ENCODE data around the gene HAL.

The HAL gene

GRCh38 chr12:96029826-96030225, 33.7 kb upstream of the HAL start:
- Mint-ChIP-seq H3K4me3 (no peak overlapping the region), H3K27me3 (no peaks in the 10 kb centered on the region), H3K9me3 (no peaks in the 10 kb centered on the region), H3K27ac (no peak overlapping the region), H3K36me3 (ENCODE audit: low read depth) (peaks cover 28% of the 10 kb centered on the region), H3K4me1 (ENCODE audit: low read depth) (peaks cover 29% of the 10 kb centered on the region)

GRCh38 chr12:96028538-96028937, 32.4 kb upstream of the HAL start:
- Mint-ChIP-seq H3K4me1 (ENCODE audit: low read depth) (peaks cover 29% of the 10 kb centered on the region), H3K9me3 (no peaks in the 10 kb centered on the region), H3K4me3 (no peak overlapping the region), H3K27me3 (no peaks in the 10 kb centered on the region), H3K36me3 (ENCODE audit: low read depth) (peaks cover 34% of the 10 kb centered on the region), H3K27ac (no peak overlapping the region)

GRCh38 chr12:96026331-96026730, 30.2 kb upstream of the HAL start:
- H3K4me1 Mint-ChIP-seq (ENCODE audit: low read depth) = peaks cover 23% of the 10 kb centered on the region

GRCh38 chr12:96025518-96025917, 29.4 kb upstream of the HAL start:
- H3K27ac Mint-ChIP-seq = no peak overlapping the region

More at GRCh38 chr12:96026331-96026730, 30.2 kb upstream of the HAL start:
- Mint-ChIP-seq H3K27ac (no peak overlapping the region), H3K4me3 (no peak overlapping the region), H3K36me3 (ENCODE audit: low read depth) (peaks cover 39% of the 10 kb centered on the region), H3K27me3 (no peaks in the 10 kb centered on the region), H3K9me3 (no peaks in the 10 kb centered on the region)

GRCh38 chr12:96020314-96021003, 24.3 kb upstream of the HAL start:
- Mint-ChIP-seq H3K4me1 (ENCODE audit: low read depth) (peaks cover 6% of the 10 kb centered on the region), H3K9me3 (no peaks in the 10 kb centered on the region), H3K27ac (no peak overlapping the region), H3K27me3 (no peaks in the 10 kb centered on the region), H3K36me3 (ENCODE audit: low read depth) (peaks cover 40% of the 10 kb centered on the region), H3K4me3 (no peak overlapping the region)

More at GRCh38 chr12:96025518-96025917, 29.4 kb upstream of the HAL start:
- Mint-ChIP-seq H3K36me3 (ENCODE audit: low read depth) (peaks cover 39% of the 10 kb centered on the region), H3K27me3 (no peaks in the 10 kb centered on the region), H3K4me1 (ENCODE audit: low read depth) (peaks cover 22% of the 10 kb centered on the region), H3K9me3 (no peaks in the 10 kb centered on the region), H3K4me3 (no peak overlapping the region)

- Mint-ChIP-seq H3K27me3 (no peaks in the 10 kb centered on the region), H3K4me3 (no peak overlapping the region), H3K27ac (no peak overlapping the region), H3K9me3 (no peaks in the 10 kb centered on the region), H3K4me1 (ENCODE audit: low read depth) (no peaks in the 10 kb centered on the region), H3K36me3 (ENCODE audit: low read depth) (peaks cover 55% of the 10 kb centered on the region)
Measured at GRCh38 chr12:96015672-96016071, 19.5 kb upstream of the HAL start.

- no peaks in the 10 kb centered on the region for H3K27me3 Mint-ChIP-seq
- no peaks in the 10 kb centered on the region for H3K4me1 Mint-ChIP-seq (ENCODE audit: low read depth)
- H3K27ac Mint-ChIP-seq = no peak overlapping the region
- peaks cover 57% of the 10 kb centered on the region for H3K36me3 Mint-ChIP-seq (ENCODE audit: low read depth)
- no peak overlapping the region for H3K4me3 Mint-ChIP-seq
- no peaks in the 10 kb centered on the region for H3K9me3 Mint-ChIP-seq
Measured at GRCh38 chr12:96014943-96015599, 18.9 kb upstream of the HAL start.

GRCh38 chr12:96007729-96008128, 11.6 kb upstream of the HAL start:
- Mint-ChIP-seq H3K27ac (no peak overlapping the region), H3K27me3 (no peaks in the 10 kb centered on the region), H3K9me3 (no peaks in the 10 kb centered on the region), H3K4me1 (ENCODE audit: low read depth) (no peaks in the 10 kb centered on the region), H3K4me3 (no peak overlapping the region), H3K36me3 (ENCODE audit: low read depth) (peaks cover 58% of the 10 kb centered on the region)

- Mint-ChIP-seq H3K36me3 (ENCODE audit: low read depth) (peaks cover 54% of the 10 kb centered on the region), H3K4me3 (no peak overlapping the region), H3K4me1 (ENCODE audit: low read depth) (no peaks in the 10 kb centered on the region), H3K27me3 (no peaks in the 10 kb centered on the region), H3K27ac (no peak overlapping the region), H3K9me3 (no peaks in the 10 kb centered on the region)
Measured at GRCh38 chr12:96006727-96007126, 10.6 kb upstream of the HAL start.

GRCh38 chr12:96000858-96001257, 4.7 kb upstream of the HAL start:
- Mint-ChIP-seq H3K36me3 (ENCODE audit: low read depth) (peaks cover 33% of the 10 kb centered on the region), H3K4me1 (ENCODE audit: low read depth) (peaks cover 3% of the 10 kb centered on the region), H3K27ac (no peak overlapping the region), H3K9me3 (no peaks in the 10 kb centered on the region), H3K4me3 (no peak overlapping the region), H3K27me3 (no peaks in the 10 kb centered on the region)

- no peak overlapping the region for H3K4me3 Mint-ChIP-seq
- H3K4me1 Mint-ChIP-seq (ENCODE audit: low read depth) = peaks cover 3% of the 10 kb centered on the region
- H3K27me3 Mint-ChIP-seq = no peaks in the 10 kb centered on the region
- H3K9me3 Mint-ChIP-seq = no peaks in the 10 kb centered on the region
- H3K36me3 Mint-ChIP-seq (ENCODE audit: low read depth) = peaks cover 20% of the 10 kb centered on the region
- H3K27ac Mint-ChIP-seq = no peak overlapping the region
Measured at GRCh38 chr12:95999484-95999883, 3.3 kb upstream of the HAL start.

- Mint-ChIP-seq H3K9me3 (no peaks in the 10 kb centered on the region), H3K4me3 (no peak overlapping the region), H3K36me3 (ENCODE audit: low read depth) (peaks cover 19% of the 10 kb centered on the region), H3K27ac (no peak overlapping the region), H3K4me1 (ENCODE audit: low read depth) (peaks cover 3% of the 10 kb centered on the region), H3K27me3 (no peaks in the 10 kb centered on the region)
Measured at GRCh38 chr12:95998611-95999286, 2.6 kb upstream of the HAL start.

- Mint-ChIP-seq H3K27me3 (no peaks in the 10 kb centered on the region), H3K27ac (no peak overlapping the region), H3K9me3 (no peaks in the 10 kb centered on the region), H3K4me1 (ENCODE audit: low read depth) (peaks cover 3% of the 10 kb centered on the region), H3K36me3 (ENCODE audit: low read depth) (peaks cover 18% of the 10 kb centered on the region), H3K4me3 (no peak overlapping the region)
Measured at GRCh38 chr12:95997911-95998510, 1.9 kb upstream of the HAL start.

GRCh38 chr12:95997276-95997675, 1.1 kb upstream of the HAL start:
- peaks cover 11% of the 10 kb centered on the region for H3K36me3 Mint-ChIP-seq (ENCODE audit: low read depth)
- no peak overlapping the region for H3K4me3 Mint-ChIP-seq

More at GRCh38 chr12:95997276-95997675, 1.1 kb upstream of the HAL start:
- no peaks in the 10 kb centered on the region for H3K27me3 Mint-ChIP-seq
- no peaks in the 10 kb centered on the region for H3K9me3 Mint-ChIP-seq
- no peak overlapping the region for H3K27ac Mint-ChIP-seq
- peaks cover 3% of the 10 kb centered on the region for H3K4me1 Mint-ChIP-seq (ENCODE audit: low read depth)

All from stimulated activated naive CD8-positive, alpha-beta T cell treated with anti-CD3 and anti-CD28 coated beads, Interleukin-15, Interleukin-2, amounts not matched to agents 100 ng/mL and 50 ng/mL, for 24 hours (primary cell).